Activated CD8-positive, alpha-beta memory T cell treated with anti-CD3 and anti-CD28 coated beads, Interleukin-2, amount 10 ng/mL, durations not matched to agents 7 days and 5 days (primary cell): ENCODE data around the gene EFHC2. TPM values are rescaled to one million over a fixed set of nuclear protein-coding genes. Genes with fewer than 3 reads are reported as not detected.

ENCODE experiments used
- ATAC-seq: fragments of 150-1000 bp; cut with Tn5 transposase; one replicate; pipeline ENCODE4 v1.10.0; 2021; ENCODE audit warnings: moderate library complexity
- CTCF ChIA-PET: fragments of 350-600 bp; sonication (Branson Sonifier 250); formaldehyde crosslinking; loops from one replicate; lab custom pipeline; 2021; ENCODE audit warnings: antibody characterized with exemption; lab: Charles Lee
- DNase-seq: peaks from one replicate; pipeline ENCODE4 v3.0.0-alpha.2; 2020
- H3K27ac Mint-ChIP-seq: one replicate; pipeline ENCODE4 v1.8.0; 2021; ENCODE audit warnings: mild to moderate bottlenecking, mixed read lengths
- H3K27me3 Mint-ChIP-seq: one replicate; pipeline ENCODE4 v1.8.0; 2021; ENCODE audit warnings: mixed read lengths
- H3K36me3 Mint-ChIP-seq: one replicate; pipeline ENCODE4 v1.8.0; 2021; ENCODE audit warnings: mild to moderate bottlenecking, mixed read lengths
- H3K4me1 Mint-ChIP-seq: one replicate; pipeline ENCODE4 v1.8.0; 2021; ENCODE audit warnings: mixed read lengths
- H3K4me3 Mint-ChIP-seq: one replicate; pipeline ENCODE4 v1.8.0; 2021; ENCODE audit warnings: mild to moderate bottlenecking, moderate library complexity, mixed read lengths
- H3K9me3 Mint-ChIP-seq: one replicate; pipeline ENCODE4 v1.8.0; 2022; ENCODE audit warnings: low read depth, mixed read lengths
- total RNA-seq, 2 experiments: library from RNA; stranded (reverse); gene quantifications; one replicate each; pipeline ENCODE4 v1.2.3, GENCODE V29; 2021

Gene EFHC2
- total RNA-seq, 2 experiments from 2014 or later, result 0.12 TPM; not detected in 1

DNA sequence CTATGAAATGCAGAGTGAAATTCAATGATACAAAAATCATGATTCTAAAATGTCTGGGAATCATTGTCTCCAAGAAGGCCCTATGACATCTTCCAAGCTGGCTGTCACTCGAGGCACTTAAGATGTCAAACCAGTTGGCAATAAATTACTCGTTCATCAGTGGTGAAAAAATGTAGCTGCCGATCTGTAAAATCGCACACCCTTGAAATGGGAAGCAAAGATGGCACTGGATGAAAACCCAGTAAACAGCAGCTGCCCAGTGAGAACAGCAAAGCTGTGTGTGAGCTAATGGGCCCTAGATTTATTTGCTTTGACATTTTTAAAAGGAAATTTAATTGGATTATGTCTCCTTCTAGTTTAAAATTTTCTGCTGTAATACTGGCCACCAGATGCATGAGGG lies 188.3 kb downstream of the EFHC2 start:
- Mint-ChIP-seq H3K4me3 (no peak overlapping the region), H3K27me3 (no peaks in the 10 kb centered on the region), H3K36me3 (no peaks in the 10 kb centered on the region), H3K9me3 (no peaks in the 10 kb centered on the region), H3K4me1 (no peaks in the 10 kb centered on the region), H3K27ac (no peak overlapping the region)
- no peak for DNase-seq
- CTCF ChIA-PET, result no interaction called here
- ATAC-seq, result no peak

DNA sequence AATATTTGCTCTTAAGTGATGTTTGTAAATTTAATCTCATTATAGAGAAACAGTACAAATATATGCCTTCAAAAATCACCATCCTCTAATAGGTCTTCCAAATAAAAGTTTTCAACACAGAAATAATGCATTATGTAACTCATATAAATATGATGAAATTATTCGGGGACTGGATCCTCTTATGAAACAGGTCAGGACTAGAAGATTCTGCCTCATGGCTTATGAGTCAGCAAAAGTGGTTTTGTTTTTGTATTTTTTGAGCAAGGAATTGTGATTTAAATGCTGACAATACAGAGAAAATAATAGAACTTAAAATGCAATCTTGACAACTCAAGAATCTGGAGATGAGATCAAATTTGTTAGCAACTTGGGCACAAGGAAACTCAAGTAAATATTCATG lies 190.6 kb downstream of the EFHC2 start:
- no peak for ATAC-seq
- no peaks in the 10 kb centered on the region for H3K4me1 Mint-ChIP-seq
- H3K27ac Mint-ChIP-seq, result no peak overlapping the region
- no peak for DNase-seq
- H3K9me3 Mint-ChIP-seq, result no peaks in the 10 kb centered on the region
- H3K4me3 Mint-ChIP-seq, result no peak overlapping the region
- H3K27me3 Mint-ChIP-seq, result no peaks in the 10 kb centered on the region
- CTCF ChIA-PET, result no interaction called here
- no peaks in the 10 kb centered on the region for H3K36me3 Mint-ChIP-seq

DNA sequence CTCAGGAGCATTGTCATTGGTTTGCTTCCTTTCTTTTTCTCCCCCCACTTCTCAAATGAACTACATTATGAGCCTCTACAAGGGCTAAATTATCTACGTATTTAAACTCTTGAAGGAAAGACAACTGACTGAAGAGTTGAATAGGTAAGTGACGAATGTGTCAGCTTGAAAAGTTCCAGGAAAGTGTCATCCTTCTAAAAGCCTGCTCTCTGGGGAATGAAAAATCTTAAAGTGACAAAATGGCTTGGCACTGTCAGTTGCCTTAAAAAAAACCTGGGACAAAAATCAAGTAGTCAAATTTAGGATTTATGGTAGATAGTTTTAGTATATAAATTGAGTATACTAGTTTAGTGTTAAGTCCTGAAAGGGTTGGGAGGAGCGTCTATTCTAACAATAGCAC lies 196.3 kb downstream of the EFHC2 start:
- H3K4me3 Mint-ChIP-seq, result no peak overlapping the region
- H3K27me3 Mint-ChIP-seq, result no peaks in the 10 kb centered on the region
- H3K27ac Mint-ChIP-seq, result no peak overlapping the region
- DNase-seq, result no peak
- no peak for ATAC-seq
- H3K4me1 Mint-ChIP-seq, result no peaks in the 10 kb centered on the region
- H3K9me3 Mint-ChIP-seq, result no peaks in the 10 kb centered on the region
- CTCF ChIA-PET, result no interaction called here
- H3K36me3 Mint-ChIP-seq, result no peaks in the 10 kb centered on the region

DNA sequence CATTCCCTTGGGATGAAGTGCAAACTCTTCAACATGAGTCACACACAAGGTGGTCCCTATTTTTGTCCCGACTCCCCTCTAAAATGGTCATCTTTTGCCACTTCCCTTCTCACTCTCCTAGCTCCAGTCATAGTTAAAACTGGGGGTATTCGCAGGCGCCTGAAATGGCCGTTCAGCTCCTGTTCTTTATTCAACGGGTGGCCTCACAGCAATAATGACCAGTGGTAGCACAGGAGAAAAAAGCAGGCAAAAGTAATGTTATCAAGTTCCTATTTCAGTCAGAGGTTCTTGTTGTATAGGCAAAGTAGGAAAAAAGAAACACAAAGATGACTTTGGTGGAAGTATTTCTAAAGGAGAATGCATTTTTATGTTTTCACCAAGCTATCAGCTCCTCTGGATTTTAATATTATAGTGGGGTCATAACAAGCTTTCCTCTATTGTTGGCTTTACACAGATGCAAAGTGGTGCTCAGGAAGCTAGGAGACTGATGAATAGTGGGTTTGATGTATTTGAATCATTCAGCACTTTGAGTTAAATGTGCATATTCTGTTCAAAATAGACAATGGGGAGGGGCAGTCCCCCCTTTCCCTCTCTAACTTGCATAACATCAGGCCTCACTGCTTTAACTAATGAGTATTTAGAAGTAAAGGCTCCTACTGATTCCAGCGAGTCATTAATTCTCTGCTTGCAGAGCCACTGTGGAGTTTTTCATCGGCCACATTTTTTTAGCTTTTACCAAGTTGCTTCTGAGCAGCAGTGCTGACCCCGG lies 199.1 kb downstream of the EFHC2 start:
- no peak for ATAC-seq
- H3K27me3 Mint-ChIP-seq, result no peaks in the 10 kb centered on the region
- no peaks in the 10 kb centered on the region for H3K36me3 Mint-ChIP-seq
- no peaks in the 10 kb centered on the region for H3K9me3 Mint-ChIP-seq
- CTCF ChIA-PET, result no interaction called here
- no peak overlapping the region for H3K27ac Mint-ChIP-seq
- no peaks in the 10 kb centered on the region for H3K4me1 Mint-ChIP-seq
- no peak for DNase-seq
- H3K4me3 Mint-ChIP-seq, result no peak overlapping the region

DNA sequence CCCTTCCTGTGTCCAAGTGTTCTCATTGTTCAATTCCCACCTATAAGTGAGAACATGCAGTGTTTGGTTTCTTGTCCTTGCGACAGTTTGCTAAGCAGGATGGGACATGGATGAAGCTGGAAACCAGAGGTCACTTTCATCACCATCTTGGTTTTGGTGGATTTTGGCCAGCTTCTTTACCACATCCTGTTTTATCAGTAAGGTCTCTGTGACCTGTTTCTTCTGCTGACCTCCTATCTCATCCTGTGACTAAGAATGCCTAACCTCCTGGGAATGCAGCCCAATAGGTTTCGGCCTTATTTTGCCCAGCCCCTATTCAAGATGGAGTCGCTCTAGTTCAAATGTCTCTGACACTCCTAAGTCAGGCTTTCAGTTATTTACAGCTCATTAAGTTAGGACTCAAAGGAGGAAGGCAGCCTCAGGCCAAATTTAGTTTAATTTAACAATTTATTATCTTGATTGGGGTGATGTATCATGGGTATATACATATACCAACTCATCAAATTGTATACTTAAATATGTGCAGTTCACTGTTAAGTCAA lies 200.3 kb downstream of the EFHC2 start:
- no peak for ATAC-seq
- CTCF ChIA-PET, result no interaction called here
- no peak for DNase-seq
- no peaks in the 10 kb centered on the region for H3K4me1 Mint-ChIP-seq
- H3K4me3 Mint-ChIP-seq, result no peak overlapping the region
- no peaks in the 10 kb centered on the region for H3K36me3 Mint-ChIP-seq
- no peak overlapping the region for H3K27ac Mint-ChIP-seq
- no peaks in the 10 kb centered on the region for H3K27me3 Mint-ChIP-seq
- H3K9me3 Mint-ChIP-seq, result no peaks in the 10 kb centered on the region

DNA sequence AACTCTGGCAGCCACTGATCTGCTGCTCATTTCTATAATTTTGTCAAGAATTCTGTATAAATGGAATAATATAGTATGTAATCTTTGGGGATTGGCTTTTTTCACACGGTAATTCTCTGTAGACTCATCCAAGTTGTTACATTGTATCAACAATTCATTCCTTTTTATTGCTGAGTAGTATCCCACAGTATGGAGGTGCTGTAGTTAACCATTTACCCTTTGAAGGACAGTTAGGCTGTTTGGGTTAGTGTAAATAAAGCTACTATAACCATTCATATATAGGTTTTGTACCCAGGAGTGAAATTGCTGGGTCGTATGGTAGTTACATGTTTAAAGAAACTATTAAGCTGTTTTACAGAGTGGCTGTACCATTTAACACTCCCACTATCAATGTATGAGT lies 213.3 kb downstream of the EFHC2 start:
- no peak overlapping the region for H3K27ac Mint-ChIP-seq

DNA sequence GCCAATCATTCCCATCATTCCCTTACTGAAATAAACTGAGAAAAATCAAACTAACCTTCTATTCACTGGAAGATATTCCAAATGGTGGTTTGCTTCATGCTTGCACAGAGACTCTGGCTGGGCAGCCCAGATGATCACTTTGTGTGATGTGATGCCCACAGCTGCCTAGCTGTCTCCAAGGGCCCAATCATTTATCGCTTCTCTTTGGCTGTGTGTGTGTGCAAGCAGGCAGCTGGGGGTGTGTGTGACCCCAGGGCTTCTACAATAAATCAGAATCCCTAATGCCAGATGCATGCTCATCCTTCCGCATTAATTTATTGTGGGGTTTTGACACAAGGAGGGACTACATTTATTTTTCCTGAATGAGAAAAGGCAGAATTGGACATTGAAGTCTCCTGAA lies 230.1 kb downstream of the EFHC2 start:
- no peak for ATAC-seq
- DNase-seq, result no peak
- Mint-ChIP-seq H3K36me3 (no peaks in the 10 kb centered on the region), H3K4me1 (no peaks in the 10 kb centered on the region), H3K27me3 (no peaks in the 10 kb centered on the region), H3K9me3 (no peaks in the 10 kb centered on the region), H3K4me3 (no peak overlapping the region), H3K27ac (no peak overlapping the region)
- CTCF ChIA-PET, result no interaction called here

More for the DNA sequence above, 213.3 kb downstream of the EFHC2 start:
- Mint-ChIP-seq H3K27me3 (no peaks in the 10 kb centered on the region), H3K9me3 (no peaks in the 10 kb centered on the region), H3K4me3 (no peak overlapping the region), H3K4me1 (no peaks in the 10 kb centered on the region), H3K36me3 (no peaks in the 10 kb centered on the region)
- no peak for DNase-seq
- CTCF ChIA-PET, result no interaction called here
- no peak for ATAC-seq

DNA sequence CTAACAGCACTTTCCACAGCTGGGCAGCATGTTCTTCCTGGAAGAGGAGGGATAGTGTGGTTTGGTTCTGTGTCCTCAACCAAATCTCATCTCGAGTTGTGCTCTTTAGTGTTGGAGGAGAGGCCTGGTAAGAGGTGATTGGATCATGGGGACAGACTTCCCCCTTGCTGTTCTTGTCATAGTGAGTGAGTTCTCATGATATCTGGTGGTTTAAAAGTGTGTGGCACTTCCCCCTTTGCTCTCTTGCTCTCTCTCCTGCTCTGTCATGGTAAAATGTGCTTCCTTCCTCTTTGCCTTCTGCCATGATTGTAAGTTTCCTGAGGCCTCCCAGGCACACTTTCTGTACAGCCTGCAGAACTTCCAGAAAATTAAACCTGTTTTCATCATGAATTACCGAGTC lies 236.6 kb downstream of the EFHC2 start:
- Mint-ChIP-seq H3K4me3 (no peak overlapping the region), H3K9me3 (peaks cover 3% of the 10 kb centered on the region), H3K4me1 (no peaks in the 10 kb centered on the region), H3K36me3 (no peaks in the 10 kb centered on the region), H3K27me3 (no peaks in the 10 kb centered on the region), H3K27ac (no peak overlapping the region)
- no peak for ATAC-seq
- no peak for DNase-seq
- CTCF ChIA-PET, result no interaction called here

DNA sequence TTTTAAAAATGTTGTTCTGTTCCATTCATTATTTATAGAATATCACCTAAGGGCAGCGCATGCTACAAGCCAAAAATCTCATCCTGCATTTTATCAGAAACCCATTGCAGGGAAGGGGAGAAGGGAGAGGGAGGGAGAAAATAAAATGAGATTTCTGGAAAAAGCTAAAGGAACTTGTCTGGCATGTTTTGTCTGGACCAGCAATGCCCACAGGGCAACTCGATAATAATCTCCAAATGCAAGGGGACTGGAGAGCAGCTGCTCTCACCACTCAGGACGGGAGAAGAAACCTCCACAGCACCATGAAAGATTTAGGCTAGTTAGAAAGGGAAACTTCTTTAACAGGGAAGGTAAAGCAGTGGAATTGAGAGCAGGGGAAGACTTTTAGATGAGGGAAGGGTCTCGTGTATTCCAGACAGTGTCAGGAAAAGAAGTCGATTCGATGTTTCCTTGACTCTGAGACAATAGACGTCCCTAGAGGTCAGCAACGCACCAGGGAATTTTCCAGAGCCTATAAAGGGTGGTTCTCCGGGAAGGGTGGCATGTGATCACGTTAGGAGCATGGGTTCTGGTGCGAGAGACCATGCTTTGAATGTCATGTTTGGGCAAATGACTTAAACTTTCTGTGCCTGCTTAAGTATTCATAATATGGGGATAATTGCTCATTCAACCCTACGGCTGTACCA lies 238.1 kb downstream of the EFHC2 start:
- Mint-ChIP-seq H3K36me3 (no peaks in the 10 kb centered on the region), H3K4me3 (no peak overlapping the region), H3K4me1 (no peaks in the 10 kb centered on the region), H3K27ac (no peak overlapping the region), H3K9me3 (peaks cover 3% of the 10 kb centered on the region), H3K27me3 (no peaks in the 10 kb centered on the region)
- CTCF ChIA-PET, result no interaction called here
- no peak for ATAC-seq
- DNase-seq, result no peak

DNA sequence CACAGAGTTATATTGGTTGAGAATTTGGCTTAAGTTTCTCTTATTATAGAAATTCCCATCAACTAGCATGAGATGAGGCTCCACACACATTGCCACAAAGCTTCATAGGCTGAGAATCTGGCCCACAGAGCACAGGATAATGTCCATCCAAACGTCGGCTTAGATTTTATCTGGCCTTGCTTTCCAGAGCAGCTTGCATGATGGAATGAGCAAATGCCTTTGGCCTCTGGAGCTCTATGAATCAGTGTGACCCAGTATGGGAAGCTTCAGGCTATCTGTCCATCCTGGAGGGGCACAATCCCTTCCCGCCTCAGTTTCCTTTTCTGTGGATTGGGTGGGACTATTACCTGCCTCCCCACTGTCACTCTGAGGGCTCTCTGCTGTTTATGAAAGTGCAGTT lies 238.8 kb downstream of the EFHC2 start:
- H3K27me3 Mint-ChIP-seq, result no peaks in the 10 kb centered on the region
- no peaks in the 10 kb centered on the region for H3K4me1 Mint-ChIP-seq
- H3K9me3 Mint-ChIP-seq, result peaks cover 3% of the 10 kb centered on the region
- no peak overlapping the region for H3K4me3 Mint-ChIP-seq
- no peak for ATAC-seq
- no peaks in the 10 kb centered on the region for H3K36me3 Mint-ChIP-seq
- no peak overlapping the region for H3K27ac Mint-ChIP-seq
- DNase-seq, result no peak
- CTCF ChIA-PET, result no interaction called here

DNA sequence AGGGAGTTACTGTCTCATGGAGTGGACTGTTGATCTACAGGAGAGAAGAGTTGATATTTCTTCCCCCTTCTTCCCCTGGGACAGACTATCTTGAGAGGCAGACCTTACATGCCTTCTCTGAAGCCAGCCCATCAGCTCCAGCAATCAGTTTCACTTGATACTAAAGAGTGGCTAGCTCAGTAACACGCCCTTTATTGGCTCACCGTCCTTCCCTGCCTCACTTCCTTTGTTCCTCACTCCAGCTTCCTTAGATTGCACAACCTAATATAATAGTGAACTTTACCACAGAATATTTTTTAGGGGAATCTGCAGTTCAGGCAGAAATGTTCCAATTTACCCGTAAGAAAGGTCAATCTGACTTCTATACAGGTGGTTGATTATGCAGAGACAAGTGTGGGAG lies 242.2 kb downstream of the EFHC2 start:
- ATAC-seq (no peak), DNase-seq (no peak)
- Mint-ChIP-seq H3K9me3 (no peaks in the 10 kb centered on the region), H3K27ac (no peak overlapping the region), H3K4me3 (no peak overlapping the region), H3K36me3 (no peaks in the 10 kb centered on the region), H3K27me3 (no peaks in the 10 kb centered on the region), H3K4me1 (no peaks in the 10 kb centered on the region)
- CTCF ChIA-PET, result no interaction called here

DNA sequence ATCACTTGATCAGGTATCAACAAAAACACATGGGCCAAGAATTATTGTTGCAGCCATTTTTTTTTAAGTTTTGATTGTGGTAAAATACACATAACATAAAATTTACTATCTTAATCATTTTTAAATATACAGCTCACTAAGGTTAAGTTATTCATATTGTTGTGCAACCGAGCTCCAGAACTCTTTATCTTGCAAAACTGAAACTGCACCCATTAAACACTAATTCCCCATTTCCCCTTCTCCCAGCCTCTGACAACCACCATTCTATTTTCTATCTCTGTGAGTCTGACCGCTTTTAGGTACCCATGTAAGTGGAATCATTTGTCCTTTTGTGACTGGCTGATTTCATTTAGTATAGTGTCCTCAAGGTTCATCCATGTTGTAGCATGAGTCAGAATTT lies 244.1 kb downstream of the EFHC2 start:
- no peak for ATAC-seq

More for the DNA sequence above, 244.1 kb downstream of the EFHC2 start:
- Mint-ChIP-seq H3K36me3 (no peaks in the 10 kb centered on the region), H3K27me3 (no peaks in the 10 kb centered on the region), H3K9me3 (no peaks in the 10 kb centered on the region), H3K27ac (no peak overlapping the region), H3K4me1 (no peaks in the 10 kb centered on the region), H3K4me3 (no peak overlapping the region)
- CTCF ChIA-PET, result no interaction called here
- DNase-seq, result no peak
